Naive thymus-derived CD4-positive, alpha-beta T cell (primary cell): ENCODE results near the gene ANO1. TPM values are rescaled to one million over a fixed set of nuclear protein-coding genes. Genes with fewer than 3 reads are reported as not detected.

Source experiments
- ATAC-seq: fragments of 150-1000 bp; cut with Tn5 transposase; 2 replicates; pipeline ENCODE4 v1.10.0; 2021; ENCODE audit warnings: mild to moderate bottlenecking, moderate library complexity
- CTCF ChIA-PET: fragments of 350-600 bp; sonication (Branson Sonifier 250); formaldehyde crosslinking; loops from one replicate; lab custom pipeline; 2021; ENCODE audit warnings: antibody characterized with exemption; lab: Charles Lee
- POLR2A ChIA-PET: fragments of 350-600 bp; sonication (Branson Sonifier 250); formaldehyde crosslinking; loops from one replicate; lab custom pipeline; 2021; ENCODE audit warnings: antibody characterized with exemption, inconsistent platforms; lab: Charles Lee
- DNase-seq, 9 donors: peaks; one replicate each; pipeline versions ENCODE4 v3.0.0 to v3.0.0-alpha.2; 2020 to 2022; ENCODE audit warnings: mixed read lengths in 1 of 9
- H3K27ac ChIP-seq: one replicate; pipeline ENCODE4 v1.7.0; 2013; ENCODE audit warnings: mild to moderate bottlenecking, low read depth, low read length, moderate library complexity
- H3K27me3 ChIP-seq, 2 donors: one replicate each; pipeline ENCODE4 v1.7.0; 2013; ENCODE audit warnings: low read length in 2 of 2, mild to moderate bottlenecking in 2 of 2, moderate library complexity in 2 of 2; ENCODE audit not compliant: control insufficient read depth in 2 of 2, insufficient read depth in 2 of 2
- H3K36me3 ChIP-seq, 3 experiments: 1 replicate in 2 of 3; 2 replicates in 1 of 3; pipeline ENCODE4 v1.7.0; 2013; ENCODE audit warnings: low read length in 3 of 3, mild to moderate bottlenecking in 3 of 3, moderate library complexity in 1 of 3; ENCODE audit not compliant: insufficient read depth in 3 of 3, control insufficient read depth in 2 of 3
- H3K4me1 ChIP-seq, 2 donors: one replicate each; pipeline ENCODE4 v1.7.0; 2013; ENCODE audit warnings: low read length in 2 of 2, mild to moderate bottlenecking in 2 of 2, moderate library complexity in 1 of 2; ENCODE audit not compliant: control insufficient read depth in 2 of 2, insufficient read depth in 2 of 2
- H3K4me3 ChIP-seq: 2 replicates; pipeline ENCODE4 v1.7.0; 2013; ENCODE audit warnings: mild to moderate bottlenecking, low read length
- H3K9me3 ChIP-seq, 3 experiments: 1 replicate in 2 of 3; 2 replicates in 1 of 3; pipeline ENCODE4 v1.7.0; 2013; ENCODE audit warnings: low read length in 3 of 3; ENCODE audit not compliant: control insufficient read depth in 2 of 3
- H3K27ac Mint-ChIP-seq, 9 donors: one replicate each; pipeline ENCODE4 v1.8.0; 2020 to 2022; ENCODE audit warnings: mixed read lengths in 9 of 9, mild to moderate bottlenecking in 8 of 9, moderate library complexity in 5 of 9, inconsistent platforms in 2 of 9
- H3K27me3 Mint-ChIP-seq, 5 donors: one replicate each; pipeline ENCODE4 v1.8.0; 2021 to 2022; ENCODE audit warnings: mixed read lengths in 5 of 5, mild to moderate bottlenecking in 1 of 5
- H3K36me3 Mint-ChIP-seq, 5 donors: one replicate each; pipeline ENCODE4 v1.8.0; 2020 to 2022; ENCODE audit warnings: mixed read lengths in 5 of 5, mild to moderate bottlenecking in 3 of 5, inconsistent platforms in 1 of 5
- H3K4me1 Mint-ChIP-seq, 7 donors: one replicate each; pipeline ENCODE4 v1.8.0; 2020 to 2022; ENCODE audit warnings: mixed read lengths in 7 of 7, mild to moderate bottlenecking in 3 of 7, inconsistent platforms in 1 of 7
- H3K4me3 Mint-ChIP-seq, 10 donors: one replicate each; pipeline ENCODE4 v1.8.0; 2020 to 2022; ENCODE audit warnings: mild to moderate bottlenecking in 10 of 10, mixed read lengths in 10 of 10, moderate library complexity in 6 of 10, inconsistent platforms in 2 of 10
- H3K9me3 Mint-ChIP-seq, 11 donors: one replicate each; pipeline ENCODE4 v1.8.0; 2020 to 2022; ENCODE audit warnings: mixed read lengths in 11 of 11, mild to moderate bottlenecking in 4 of 11, inconsistent platforms in 1 of 11, moderate library complexity in 1 of 11
- intact Hi-C, 2 donors: fragments of 100-400 bp; cut with micrococcal nuclease; formaldehyde crosslinking; loops; one replicate each; pipeline ENCODE4 v1.15.1; 2023
- polyA plus RNA-seq, 2 donors: library from polyadenylated mRNA; unstranded; fragments of 300-500 nt; fragmentation: Illumina TruSeq; gene quantifications; one replicate each; pipeline ENCODE4 v1.2.3, GENCODE V29; 2021
- total RNA-seq, 6 experiments: library from RNA in 5 of 6; stranded (reverse) in 5 of 6; gene quantifications; 1 replicate in 5 of 6; 2 replicates in 1 of 6; pipeline ENCODE4 v1.2.3 and lab custom pipeline; 2021 to 2026

The ANO1 gene
- total RNA-seq: not detected
- not detected for polyA plus RNA-seq
- not detected for total RNA-seq (lab: John Stamatoyannopoulos, UW)

DNA sequence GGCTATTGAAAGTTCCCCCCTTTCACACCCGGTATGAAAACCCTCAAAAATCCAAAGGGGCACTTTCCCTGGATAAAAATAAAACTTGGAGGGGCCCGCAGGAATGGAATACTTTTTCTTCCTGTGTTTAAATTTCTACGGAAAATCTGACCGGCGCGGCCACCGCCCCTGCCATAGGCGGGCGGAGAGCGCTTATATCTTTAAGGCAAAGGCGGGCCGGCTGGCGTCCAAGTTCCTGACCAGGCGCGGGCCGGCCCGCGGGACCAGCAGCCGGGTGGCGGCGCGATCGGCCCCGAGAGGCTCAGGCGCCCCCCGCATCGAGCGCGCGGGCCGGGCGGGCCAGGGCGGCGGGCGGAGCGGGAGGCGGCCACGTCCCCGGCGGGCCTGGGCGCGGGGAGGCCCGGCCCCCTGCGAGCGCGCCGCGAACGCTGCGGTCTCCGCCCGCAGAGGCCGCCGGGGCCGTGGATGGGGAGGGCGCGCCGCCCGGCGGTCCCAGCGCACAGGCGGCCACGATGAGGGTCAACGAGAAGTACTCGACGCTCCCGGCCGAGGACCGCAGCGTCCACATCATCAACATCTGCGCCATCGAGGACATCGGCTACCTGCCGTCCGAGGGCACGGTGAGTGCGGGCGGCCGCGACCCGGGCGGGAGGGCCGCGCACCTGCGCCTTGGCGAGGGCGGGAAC lies at the start of gene ANO1:
ANO1 (plus strand) TSS at position 223 of the 686 bp plus-strand sequence; CDS start at position 513, 290 bp downstream.
- H3K27me3 Mint-ChIP-seq: peaks cover 40 to 66% (median 53%) of the 10 kb centered on the region in 5 donors
- no peaks in the 10 kb centered on the region for H3K36me3 ChIP-seq
- ATAC-seq (no peak), DNase-seq (no peak)
- intact Hi-C loops: no loop called here
- H3K4me3 Mint-ChIP-seq: no peak within 1 kb of the TSS
- peaks cover 0 to 4% (median 3%) of the 10 kb centered on the region in 7 donors for H3K4me1 Mint-ChIP-seq
- H3K27me3 ChIP-seq: no peaks in the 10 kb centered on the region
- H3K27ac ChIP-seq: no peak within 1 kb of the TSS
- no peaks in the 10 kb centered on the region for H3K9me3 ChIP-seq
- no peak within 1 kb of the TSS for H3K4me3 ChIP-seq
- no peaks in the 10 kb centered on the region for H3K36me3 Mint-ChIP-seq
- H3K9me3 Mint-ChIP-seq: peaks cover 0 to 1% (median 0%) of the 10 kb centered on the region in 11 donors
- CTCF ChIA-PET: no interaction called here
- no peaks in the 10 kb centered on the region for H3K4me1 ChIP-seq
- H3K27ac Mint-ChIP-seq: no peak within 1 kb of the TSS
- POLR2A ChIA-PET: no interaction called here

GRCh38 chr11:70029115-70029860 lies 48.8 kb upstream of the ANO1 start:
- intact Hi-C loops: no loop called here
- no peaks in the 10 kb centered on the region for H3K36me3 Mint-ChIP-seq
- Histone ChIP-seq H3K4me3 (no peak overlapping the region), H3K4me1 (no peaks in the 10 kb centered on the region), H3K27ac (no peak overlapping the region), H3K36me3 (no peaks in the 10 kb centered on the region), H3K27me3 (no peaks in the 10 kb centered on the region), H3K9me3 (no peaks in the 10 kb centered on the region)
- ATAC-seq (no peak), DNase-seq (no peak)
- peaks cover 0 to 18% (median 10%) of the 10 kb centered on the region in 5 donors for H3K27me3 Mint-ChIP-seq
- no peaks in the 10 kb centered on the region for H3K4me1 Mint-ChIP-seq
- H3K27ac Mint-ChIP-seq: no peak overlapping the region
- POLR2A ChIA-PET: no interaction called here
- CTCF ChIA-PET: no interaction called here
- no peak overlapping the region for H3K4me3 Mint-ChIP-seq
- H3K9me3 Mint-ChIP-seq: peaks cover 0 to 2% (median 0%) of the 10 kb centered on the region in 11 donors

DNA sequence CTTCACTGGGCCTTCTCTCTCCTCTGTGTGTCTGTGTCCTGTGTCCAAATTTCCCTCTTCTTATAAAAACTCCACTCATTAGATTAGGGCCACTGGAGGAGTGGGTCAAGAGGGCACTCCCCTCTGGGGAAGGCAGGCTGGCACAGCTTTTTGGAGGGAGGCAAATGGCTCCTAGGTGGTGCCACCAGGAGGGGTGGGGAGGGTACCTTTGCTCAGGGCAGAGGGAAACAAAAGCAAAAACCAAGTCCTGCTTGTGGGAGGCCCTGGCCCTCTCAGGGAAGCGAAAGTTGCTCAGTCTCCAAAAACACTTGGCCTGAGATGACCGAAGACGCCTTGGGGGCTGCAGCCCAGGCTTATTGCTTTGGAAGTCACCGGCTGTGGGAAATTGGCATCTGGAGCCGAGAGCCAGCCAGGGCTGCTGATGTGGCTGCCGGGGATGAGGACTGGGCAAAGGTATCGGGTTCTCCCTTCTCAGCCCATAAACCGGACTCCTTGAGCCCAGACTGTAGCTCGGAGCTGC lies 48.2 kb upstream of the ANO1 start:
- Histone ChIP-seq H3K36me3 (no peaks in the 10 kb centered on the region), H3K9me3 (no peaks in the 10 kb centered on the region), H3K27ac (no peak overlapping the region), H3K27me3 (no peaks in the 10 kb centered on the region), H3K4me3 (no peak overlapping the region), H3K4me1 (no peaks in the 10 kb centered on the region)
- Mint-ChIP-seq H3K27ac (no peak overlapping the region), H3K4me3 (no peak overlapping the region), H3K4me1 (no peaks in the 10 kb centered on the region), H3K27me3 (peaks cover 0 to 24% (median 14%) of the 10 kb centered on the region in 5 donors), H3K36me3 (no peaks in the 10 kb centered on the region), H3K9me3 (peaks cover 0 to 2% (median 0%) of the 10 kb centered on the region in 11 donors)
- ChIA-PET CTCF (no interaction called here), POLR2A (no interaction called here)
- DNase-seq (no peak), ATAC-seq (no peak)
- intact Hi-C loops: no loop called here

GRCh38 chr11:70030412-70030811 lies 47.7 kb upstream of the ANO1 start:
- no peak overlapping the region for H3K27ac ChIP-seq
- H3K4me1 ChIP-seq: no peaks in the 10 kb centered on the region
- no peaks in the 10 kb centered on the region for H3K27me3 ChIP-seq
- no peak overlapping the region for H3K4me3 Mint-ChIP-seq
- ChIA-PET CTCF (no interaction called here), POLR2A (no interaction called here)
- DNase-seq (no peak), ATAC-seq (no peak)
- H3K36me3 ChIP-seq: no peaks in the 10 kb centered on the region
- peaks cover 0 to 26% (median 15%) of the 10 kb centered on the region in 5 donors for H3K27me3 Mint-ChIP-seq
- H3K36me3 Mint-ChIP-seq: no peaks in the 10 kb centered on the region
- no peaks in the 10 kb centered on the region for H3K4me1 Mint-ChIP-seq
- H3K4me3 ChIP-seq: no peak overlapping the region
- H3K27ac Mint-ChIP-seq: no peak overlapping the region
- intact Hi-C loops: no loop called here
- peaks cover 0 to 2% (median 0%) of the 10 kb centered on the region in 11 donors for H3K9me3 Mint-ChIP-seq
- no peaks in the 10 kb centered on the region for H3K9me3 ChIP-seq

- no peak overlapping the region for H3K4me3 ChIP-seq
- ATAC-seq (no peak), DNase-seq (no peak)
- POLR2A ChIA-PET: no interaction called here
- H3K9me3 Mint-ChIP-seq: peaks cover 0 to 6% (median 1%) of the 10 kb centered on the region in 11 donors
- intact Hi-C loops: no loop called here
- H3K4me3 Mint-ChIP-seq: no peak overlapping the region
- H3K4me1 Mint-ChIP-seq: no peaks in the 10 kb centered on the region
- no peaks in the 10 kb centered on the region for H3K9me3 ChIP-seq
- peaks cover 0 to 35% (median 29%) of the 10 kb centered on the region in 5 donors for H3K27me3 Mint-ChIP-seq
- H3K27ac Mint-ChIP-seq: no peak overlapping the region
- H3K27ac ChIP-seq: no peak overlapping the region
- CTCF ChIA-PET: no interaction called here
- no peaks in the 10 kb centered on the region for H3K4me1 ChIP-seq
- H3K36me3 ChIP-seq: no peaks in the 10 kb centered on the region
- peaks cover 0 to 3% of the 10 kb centered on the region in 2 donors for H3K27me3 ChIP-seq
- H3K36me3 Mint-ChIP-seq: peaks cover 0 to under 1% (median 0%) of the 10 kb centered on the region in 5 donors
Measured at GRCh38 chr11:70031631-70032469, 46.3 kb upstream of the ANO1 start.

GRCh38 chr11:70032470-70032795 lies 45.7 kb upstream of the ANO1 start:
- no peak for DNase-seq
- Histone ChIP-seq H3K4me1 (no peaks in the 10 kb centered on the region), H3K27ac (no peak overlapping the region), H3K27me3 (peaks cover 0 to 3% of the 10 kb centered on the region in 2 donors), H3K4me3 (no peak overlapping the region), H3K9me3 (no peaks in the 10 kb centered on the region), H3K36me3 (no peaks in the 10 kb centered on the region)
- Mint-ChIP-seq H3K27me3 (peaks cover 0 to 41% (median 33%) of the 10 kb centered on the region in 5 donors), H3K4me3 (no peak overlapping the region), H3K36me3 (peaks cover 0 to 6% (median 0%) of the 10 kb centered on the region in 5 donors), H3K27ac (no peak overlapping the region), H3K9me3 (peaks cover 0 to 12% (median 5%) of the 10 kb centered on the region in 11 donors), H3K4me1 (no peaks in the 10 kb centered on the region)
- ChIA-PET POLR2A (no interaction called here), CTCF (no interaction called here)
- no peak for ATAC-seq
- intact Hi-C loops: no loop called here
